GM18519 (cell line): ENCODE data around the gene CMTM8.

Source experiments
- ATAC-seq: cut with Tn5 transposase; IDR thresholded peaks from one replicate; pipeline ENCODE4 v1.9.1; 2021; ENCODE audit warnings: mild to moderate bottlenecking, moderate library complexity; ENCODE audit not compliant: unreplicated experiment, low FRiP score

The CMTM8 gene

GRCh38 chr3:32303977-32304881 lies 65.7 kb downstream of the CMTM8 start:
- ATAC-seq = no peak

GRCh38 chr3:32305361-32305876 lies 66.9 kb downstream of the CMTM8 start:
- ATAC-seq = no peak

GRCh38 chr3:32306072-32306471 lies 67.6 kb downstream of the CMTM8 start:
- ATAC-seq = no peak

GRCh38 chr3:32307591-32307990 lies 69.1 kb downstream of the CMTM8 start:
- no peak for ATAC-seq

GRCh38 chr3:32308378-32308777 lies 69.9 kb downstream of the CMTM8 start:
- no peak for ATAC-seq

- peak; percentile 46 for ATAC-seq
These were observed 71.3 kb downstream of the CMTM8 start for GRCh38 chr3:32309654-32310242.

GRCh38 chr3:32310336-32310735 lies 71.9 kb downstream of the CMTM8 start:
- ATAC-seq = no peak

DNA sequence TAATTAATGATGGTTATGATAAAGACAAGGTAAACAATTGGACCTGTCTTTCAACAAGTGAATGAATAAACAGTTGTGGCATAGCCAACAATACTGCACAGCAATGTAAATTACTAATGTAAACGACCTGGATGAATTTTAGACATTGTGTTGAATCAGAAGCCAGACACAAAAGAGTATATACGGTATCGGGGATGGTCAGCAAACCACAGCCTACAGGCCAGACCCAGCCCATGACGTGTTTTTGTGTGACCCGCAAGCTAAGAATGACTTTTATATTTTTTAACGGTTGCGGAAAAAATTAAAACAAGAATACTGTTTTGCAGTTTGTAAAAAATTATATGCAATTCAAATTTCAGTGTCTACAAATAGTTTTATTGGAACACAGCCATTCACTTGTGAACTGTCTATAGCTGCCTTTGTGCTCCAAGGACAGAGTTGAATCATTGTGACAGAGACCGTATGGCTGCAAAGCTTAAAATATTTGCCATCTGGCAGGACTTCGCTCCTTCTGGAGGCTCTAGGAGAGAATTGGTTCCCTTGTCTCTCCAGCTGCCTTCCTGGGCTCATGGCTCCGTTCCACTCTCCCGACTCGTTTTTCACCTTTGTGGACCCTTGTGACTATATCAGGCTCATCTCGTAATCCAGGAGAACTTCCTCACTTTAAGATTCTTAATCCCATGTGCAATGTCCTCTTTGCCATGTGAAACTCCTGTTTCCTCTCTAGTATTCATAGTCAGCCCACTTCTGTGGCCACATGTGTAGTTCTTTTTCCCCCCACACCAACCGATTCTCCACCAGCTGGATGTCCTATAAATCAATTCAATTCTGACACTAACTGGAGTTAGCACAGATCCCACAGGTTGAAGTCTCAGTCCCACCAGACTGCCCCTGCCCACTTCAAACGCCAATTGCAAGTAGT lies 72.7 kb downstream of the CMTM8 start:
- no peak for ATAC-seq

DNA sequence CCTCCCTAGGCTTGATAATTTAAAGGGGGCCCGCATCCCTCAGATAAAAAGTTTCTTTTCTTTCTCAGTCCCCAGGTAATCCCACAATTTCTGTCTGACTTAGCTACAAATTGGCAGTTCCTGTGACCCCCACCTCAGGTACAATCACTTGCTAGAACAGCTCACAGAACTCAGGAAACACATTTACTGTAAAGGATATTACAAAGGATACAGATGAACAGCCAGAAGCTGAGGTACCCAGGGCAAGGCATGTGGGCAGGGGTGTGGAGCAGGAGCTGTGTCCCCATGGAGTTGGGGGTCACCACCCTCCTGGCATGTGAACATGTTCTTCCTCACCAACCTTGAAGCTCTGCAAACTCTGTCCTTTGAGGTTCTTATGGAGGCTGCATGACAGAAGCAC lies 73.8 kb downstream of the CMTM8 start:
- no peak for ATAC-seq

DNA sequence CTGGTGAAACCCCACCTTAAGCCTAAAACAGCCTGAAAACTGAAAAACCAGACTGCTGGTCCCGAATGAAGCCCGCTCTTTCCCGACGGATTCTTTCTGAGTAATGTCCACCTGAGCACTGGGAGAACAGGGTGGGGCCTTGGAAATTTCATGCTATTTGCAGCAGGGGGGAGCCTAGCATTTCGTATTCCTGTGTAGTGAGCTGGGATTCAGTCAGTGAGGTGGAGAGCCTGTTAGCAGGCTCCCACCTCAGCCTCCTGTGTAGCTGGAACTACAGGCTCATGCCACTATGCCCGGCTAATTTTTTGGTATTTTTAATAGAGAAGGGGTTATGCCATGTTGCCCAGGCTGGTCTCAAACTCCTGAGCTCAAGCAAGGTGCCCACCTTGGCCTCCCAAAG lies 74.7 kb downstream of the CMTM8 start:
- ATAC-seq = no peak

- ATAC-seq = no peak
These were observed 75.4 kb downstream of the CMTM8 start for GRCh38 chr3:32313723-32314473.

DNA sequence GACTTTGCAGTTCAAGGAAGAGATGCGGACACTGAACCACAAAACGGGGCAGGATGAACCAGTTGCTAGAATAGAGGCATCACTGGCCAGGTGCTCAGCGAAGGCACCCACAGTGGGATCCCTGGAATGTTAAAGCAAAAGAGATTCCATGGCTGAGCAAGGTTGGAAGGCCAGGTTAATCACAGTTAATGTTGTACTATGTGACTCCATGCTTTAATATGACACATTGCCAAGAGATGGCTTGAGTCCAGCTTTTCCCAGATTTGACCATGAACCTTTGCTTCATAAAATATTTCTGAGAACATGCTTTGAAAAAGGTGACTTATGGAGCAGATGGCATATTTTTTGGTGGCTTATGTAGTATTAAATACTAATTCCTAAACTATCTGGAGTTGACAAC lies 77.0 kb downstream of the CMTM8 start:
- ATAC-seq = no peak

GRCh38 chr3:32316319-32316718 lies 77.8 kb downstream of the CMTM8 start:
- ATAC-seq = no peak

- no peak for ATAC-seq
These were observed 78.5 kb downstream of the CMTM8 start for GRCh38 chr3:32316976-32317375.

DNA sequence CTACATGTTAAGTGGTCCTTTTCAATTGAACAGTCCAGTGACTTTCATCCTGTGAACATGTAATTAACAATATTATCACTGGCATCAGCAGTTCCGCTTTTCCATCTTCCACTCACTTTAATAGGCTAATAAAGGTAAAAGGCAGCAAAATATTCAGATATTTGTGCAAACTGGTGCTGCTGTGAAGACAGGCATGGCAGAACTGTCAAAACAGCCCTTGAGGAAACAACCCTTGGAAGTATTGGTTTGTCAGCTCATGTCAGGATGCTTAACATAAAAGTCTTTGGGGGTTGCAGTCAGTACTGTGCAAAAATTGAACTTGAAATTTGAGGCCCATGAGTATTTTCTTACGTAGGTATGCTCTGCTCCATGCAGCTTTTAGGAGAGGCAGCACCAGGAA lies 81.1 kb downstream of the CMTM8 start:
- ATAC-seq = no peak

DNA sequence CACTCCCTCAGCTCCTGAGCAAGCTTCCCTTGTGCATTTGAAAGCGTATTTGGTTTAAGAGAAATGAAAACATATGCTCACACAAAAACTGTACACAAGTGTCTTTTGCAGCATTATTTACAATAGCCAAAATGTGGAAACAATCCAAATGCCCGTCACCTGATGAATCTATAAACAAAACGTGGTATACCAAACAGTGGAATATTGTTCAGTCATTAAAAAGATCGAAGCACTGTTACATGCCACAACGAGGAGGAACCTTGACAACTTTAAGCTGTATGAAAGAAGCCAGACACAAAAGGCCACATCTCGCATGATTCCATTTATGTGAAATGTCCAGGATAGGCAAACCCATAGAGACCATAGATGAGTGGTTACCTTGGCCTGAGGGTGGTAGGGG lies 81.6 kb downstream of the CMTM8 start:
- no peak for ATAC-seq

DNA sequence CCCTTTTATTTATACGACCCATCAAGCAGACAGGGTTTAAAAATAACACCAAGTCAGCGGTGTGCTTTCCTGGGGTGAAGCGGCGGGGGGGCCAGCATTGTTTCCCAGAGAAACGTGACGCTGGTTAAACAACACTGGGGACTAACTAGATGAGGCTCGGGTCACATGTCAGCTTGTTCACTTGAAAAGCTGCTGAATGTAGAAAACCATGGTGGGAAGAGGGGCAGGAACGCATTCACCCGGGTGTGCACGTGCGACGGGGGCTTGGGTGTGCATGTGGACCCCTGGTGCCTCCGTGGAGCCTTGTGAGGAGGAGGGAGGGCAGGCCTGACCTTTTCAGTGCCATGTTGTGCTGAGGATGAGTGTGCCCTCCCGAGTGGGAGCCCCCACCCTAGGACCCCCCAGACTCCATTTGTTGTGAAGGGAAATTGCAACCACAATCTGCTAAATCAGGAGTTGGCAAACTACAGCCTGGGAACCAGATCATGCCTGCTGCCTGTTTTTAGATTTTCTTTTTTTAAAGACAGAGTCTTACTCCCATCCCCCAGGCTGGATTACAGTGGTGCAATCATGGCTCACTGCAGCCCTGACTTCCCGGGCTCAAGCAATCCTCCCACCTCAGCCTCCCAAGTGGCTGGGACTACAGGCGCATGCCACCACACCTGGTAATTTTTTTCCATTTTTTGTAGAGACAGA lies 82.8 kb downstream of the CMTM8 start:
- ATAC-seq = no peak

DNA sequence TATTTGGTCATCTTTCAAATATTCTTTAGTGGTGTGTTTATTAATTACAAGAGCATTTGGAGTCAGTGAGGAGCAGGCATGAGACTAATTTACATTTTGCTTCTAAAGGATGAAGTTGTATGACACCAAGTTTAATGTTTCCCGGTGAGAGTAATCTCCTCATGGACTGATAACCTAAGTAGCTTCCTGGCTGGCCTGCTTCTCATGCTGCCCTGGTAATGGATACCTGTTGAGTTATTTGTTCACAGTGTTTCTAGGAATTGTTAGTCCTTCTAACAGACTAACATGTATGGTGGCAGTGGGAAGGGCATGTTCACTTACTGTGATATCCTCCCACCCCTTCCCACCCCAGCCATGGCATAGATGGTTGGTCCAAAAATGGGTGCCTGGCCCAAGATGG lies 83.8 kb downstream of the CMTM8 start:
- no peak for ATAC-seq

GRCh38 chr3:32323604-32324003 lies 85.1 kb downstream of the CMTM8 start:
- no peak for ATAC-seq

- no peak for ATAC-seq
These were observed 86.7 kb downstream of the CMTM8 start for GRCh38 chr3:32325201-32325600.
